HG03139 (cell line): ENCODE measurements around the gene SREK1IP1.
"Not testable (repeated sequence)": the region's sequence is repeated elsewhere in the genome, so short reads cannot be mapped to it uniquely, and the experiment has no call there.

Experiments used
- ATAC-seq: cut with Tn5 transposase; IDR thresholded peaks from one replicate; pipeline ENCODE4 v1.9.1; 2021; ENCODE audit not compliant: unreplicated experiment

SREK1IP1 gene

GRCh38 chr5:64765804-64766504 lies 2.5 kb downstream of the SREK1IP1 start:
- ATAC-seq = no peak

GRCh38 chr5:64763948-64764503 lies 4.5 kb downstream of the SREK1IP1 start:
- ATAC-seq = no peak

GRCh38 chr5:64759960-64760660 lies 8.4 kb downstream of the SREK1IP1 start:
- ATAC-seq = no peak

- no peak for ATAC-seq
Observed at GRCh38 chr5:64758901-64759300, 9.6 kb downstream of the SREK1IP1 start.

- no peak for ATAC-seq
Observed at GRCh38 chr5:64754066-64754465, 14.4 kb downstream of the SREK1IP1 start.

- no peak for ATAC-seq
Observed at GRCh38 chr5:64749385-64749784, 19.1 kb downstream of the SREK1IP1 start.

GRCh38 chr5:64746446-64746845 lies 22.0 kb downstream of the SREK1IP1 start:
- ATAC-seq = no peak

- no peak for ATAC-seq
Observed at GRCh38 chr5:64744914-64745313, 23.6 kb downstream of the SREK1IP1 start.

- ATAC-seq = no peak
Observed at GRCh38 chr5:64742821-64743220, 25.7 kb downstream of the SREK1IP1 start.

- ATAC-seq = no peak
Observed at GRCh38 chr5:64742411-64742810, 26.1 kb downstream of the SREK1IP1 start.

- no peak for ATAC-seq
Observed at GRCh38 chr5:64727150-64727549, 41.3 kb downstream of the SREK1IP1 start.

GRCh38 chr5:64722588-64722987 lies 45.9 kb downstream of the SREK1IP1 start:
- no peak for ATAC-seq

GRCh38 chr5:64714495-64714894 lies 54.0 kb downstream of the SREK1IP1 start:
- not testable (repeated sequence) for ATAC-seq

- ATAC-seq = no peak
Observed at GRCh38 chr5:64707191-64707590, 61.3 kb downstream of the SREK1IP1 start.

GRCh38 chr5:64706074-64706473 lies 62.4 kb downstream of the SREK1IP1 start:
- not testable (repeated sequence) for ATAC-seq

GRCh38 chr5:64700765-64701164 lies 67.7 kb downstream of the SREK1IP1 start:
- no peak for ATAC-seq

GRCh38 chr5:64696414-64696813 lies 72.1 kb downstream of the SREK1IP1 start:
- ATAC-seq = not testable (repeated sequence)

GRCh38 chr5:64693636-64694035 lies 74.9 kb downstream of the SREK1IP1 start:
- ATAC-seq = no peak

GRCh38 chr5:64691291-64691690 lies 77.2 kb downstream of the SREK1IP1 start:
- ATAC-seq = no peak

- ATAC-seq = no peak
Observed at GRCh38 chr5:64690417-64691151, 77.9 kb downstream of the SREK1IP1 start, which contains the start of gene SHISAL2B. TSS of gene SHISAL2B (plus strand) at chr5:64690503. CDS start at chr5:64690624, 121 bp downstream.

GRCh38 chr5:64690104-64690416 lies 78.4 kb downstream of the SREK1IP1 start:
- ATAC-seq = no peak

- no peak for ATAC-seq
Observed at GRCh38 chr5:64688965-64689364, 79.5 kb downstream of the SREK1IP1 start.
